ES-I3 (cell line): ENCODE measurements around the gene NSD1.
"Not testable (repeated sequence)": the region's sequence is repeated elsewhere in the genome, so short reads cannot be mapped to it uniquely, and the experiment has no call there.

Experiments
- H3K36me3 ChIP-seq: 2 replicates; pipeline ENCODE4 v1.6.1; 2013; ENCODE audit warnings: mild to moderate bottlenecking, low read length, control low read depth, moderate library complexity; ENCODE audit not compliant: insufficient read depth
- H3K4me1 ChIP-seq: 2 replicates; pipeline ENCODE4 v1.6.1; 2013; ENCODE audit warnings: mild to moderate bottlenecking, control low read depth, low read length; ENCODE audit not compliant: insufficient read depth
- H3K9ac ChIP-seq: 2 replicates; pipeline ENCODE4 v1.6.1; 2013; ENCODE audit warnings: low read depth, mild to moderate bottlenecking, low read length, moderate library complexity
- H3K9me3 ChIP-seq: 2 replicates; pipeline ENCODE4 v1.6.1; 2013; ENCODE audit warnings: mild to moderate bottlenecking, low read length, moderate library complexity; ENCODE audit not compliant: control insufficient read depth, insufficient read depth

The NSD1 gene

GRCh38 chr5:177301503-177302165 lies 168.1 kb downstream of the NSD1 start:
- no peak overlapping the region for H3K9ac ChIP-seq

DNA sequence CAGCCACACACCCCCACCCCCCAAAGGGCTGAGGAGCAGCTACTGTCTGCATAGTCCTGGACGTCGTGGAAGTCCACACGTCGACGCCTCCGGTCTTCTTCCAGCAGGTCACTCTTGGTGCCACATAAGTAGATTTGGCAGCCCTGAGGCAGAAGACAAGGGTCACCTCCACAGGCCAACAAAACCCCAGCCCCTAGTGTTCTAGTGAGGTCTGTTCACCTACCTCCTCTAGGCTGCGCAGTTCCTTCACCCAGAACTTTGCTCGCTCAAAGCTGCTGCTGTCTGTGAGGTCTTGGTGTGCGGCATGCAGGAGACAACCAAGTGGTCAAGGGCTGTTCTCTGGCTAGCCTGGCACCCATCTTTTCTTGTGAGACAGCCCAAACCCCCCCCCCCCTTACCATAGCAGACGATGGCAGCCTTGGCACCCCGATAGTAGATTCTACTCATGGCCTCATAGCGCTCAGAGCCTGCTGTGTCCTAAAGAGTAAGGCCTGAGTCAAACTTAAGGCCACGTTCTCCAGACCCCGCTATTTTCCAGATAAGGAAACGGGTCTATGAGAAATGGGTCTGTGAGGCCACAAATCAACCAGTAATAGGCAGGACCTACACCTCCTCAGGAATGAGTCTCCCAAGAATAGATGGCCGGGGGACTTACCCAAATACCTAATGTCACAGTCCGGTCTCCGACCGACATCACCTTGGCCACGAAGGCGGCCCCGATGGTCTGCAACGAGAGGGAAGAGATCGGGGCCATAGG lies 169.0 kb downstream of the NSD1 start:
- H3K36me3 ChIP-seq = peaks cover 4% of the 10 kb centered on the region
- H3K9ac ChIP-seq = peak overlapping the region; percentile 100
- H3K9me3 ChIP-seq = no peaks in the 10 kb centered on the region
- peaks cover 19% of the 10 kb centered on the region for H3K4me1 ChIP-seq

More at GRCh38 chr5:177301503-177302165, 168.1 kb downstream of the NSD1 start:
- Histone ChIP-seq H3K4me1 (peaks cover 19% of the 10 kb centered on the region), H3K36me3 (no peaks in the 10 kb centered on the region; the same call in 1 of the 2 replicates), H3K9me3 (no peaks in the 10 kb centered on the region)

- H3K4me1 ChIP-seq = peaks cover 19% of the 10 kb centered on the region
- peaks cover 4% of the 10 kb centered on the region for H3K36me3 ChIP-seq
- H3K9ac ChIP-seq = peak within 1 kb of the TSS; percentile 100
- no peaks in the 10 kb centered on the region for H3K9me3 ChIP-seq
Observed at GRCh38 chr5:177303121-177303924, 169.8 kb downstream of the NSD1 start, which contains the start of the genes PRELID1 and RAB24. TSS of gene PRELID1 (plus strand) at chr5:177303799. CDS start at chr5:177303986, 187 bp downstream. TSS of gene RAB24 (minus strand) at chr5:177303719. CDS start at chr5:177303288, 431 bp downstream.

- Histone ChIP-seq H3K9ac (peak overlapping the region; percentile 100), H3K9me3 (no peaks in the 10 kb centered on the region), H3K36me3 (peaks cover 4% of the 10 kb centered on the region), H3K4me1 (peaks cover 19% of the 10 kb centered on the region)
Observed at GRCh38 chr5:177303925-177304391, 170.4 kb downstream of the NSD1 start.

- Histone ChIP-seq H3K36me3 (peaks cover 4% of the 10 kb centered on the region), H3K4me1 (peaks cover 13% of the 10 kb centered on the region), H3K9me3 (no peaks in the 10 kb centered on the region), H3K9ac (peak overlapping the region; percentile 100)
Observed at GRCh38 chr5:177304392-177305119, 171.0 kb downstream of the NSD1 start.

DNA sequence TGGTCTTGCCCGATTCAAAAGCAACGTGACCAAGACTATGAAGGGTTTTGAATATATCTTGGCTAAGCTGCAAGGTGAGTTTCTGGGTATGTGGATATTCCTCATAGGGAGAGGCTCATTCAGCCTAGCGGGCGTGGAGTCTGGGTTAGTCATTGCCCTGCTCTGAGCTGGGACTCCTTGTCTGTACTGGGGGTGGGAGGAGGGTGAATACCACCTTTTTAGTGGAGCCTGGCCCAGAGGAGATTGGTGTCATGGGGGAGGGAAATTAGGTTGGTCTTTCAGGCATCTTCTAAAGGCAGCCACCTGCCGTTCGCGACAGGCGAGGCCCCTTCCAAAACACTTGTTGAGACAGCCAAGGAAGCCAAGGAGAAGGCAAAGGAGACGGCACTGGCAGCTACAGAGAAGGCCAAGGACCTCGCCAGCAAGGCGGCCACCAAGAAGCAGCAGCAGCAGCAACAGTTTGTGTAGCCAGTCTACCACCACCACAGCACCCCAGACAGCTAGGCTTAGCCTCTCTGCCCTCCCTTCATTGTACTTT lies 172.6 kb downstream of the NSD1 start:
- not testable (repeated sequence) for H3K9me3 ChIP-seq, H3K9ac ChIP-seq, H3K4me1 ChIP-seq, H3K36me3 ChIP-seq

GRCh38 chr5:177306674-177307543 lies 173.3 kb downstream of the NSD1 start:
- H3K4me1 ChIP-seq = no peaks in the 10 kb centered on the region
- H3K9me3 ChIP-seq = no peaks in the 10 kb centered on the region
- H3K9ac ChIP-seq = no peak overlapping the region
- peaks cover 4% of the 10 kb centered on the region for H3K36me3 ChIP-seq

- H3K36me3 ChIP-seq = peaks cover 4% of the 10 kb centered on the region
- H3K4me1 ChIP-seq = no peaks in the 10 kb centered on the region
- H3K9me3 ChIP-seq = no peaks in the 10 kb centered on the region
- no peak overlapping the region for H3K9ac ChIP-seq
Observed at GRCh38 chr5:177307544-177308363, 174.2 kb downstream of the NSD1 start.

GRCh38 chr5:177308740-177309139 lies 175.2 kb downstream of the NSD1 start:
- H3K4me1 ChIP-seq = no peaks in the 10 kb centered on the region
- H3K36me3 ChIP-seq = peaks cover 4% of the 10 kb centered on the region

DNA sequence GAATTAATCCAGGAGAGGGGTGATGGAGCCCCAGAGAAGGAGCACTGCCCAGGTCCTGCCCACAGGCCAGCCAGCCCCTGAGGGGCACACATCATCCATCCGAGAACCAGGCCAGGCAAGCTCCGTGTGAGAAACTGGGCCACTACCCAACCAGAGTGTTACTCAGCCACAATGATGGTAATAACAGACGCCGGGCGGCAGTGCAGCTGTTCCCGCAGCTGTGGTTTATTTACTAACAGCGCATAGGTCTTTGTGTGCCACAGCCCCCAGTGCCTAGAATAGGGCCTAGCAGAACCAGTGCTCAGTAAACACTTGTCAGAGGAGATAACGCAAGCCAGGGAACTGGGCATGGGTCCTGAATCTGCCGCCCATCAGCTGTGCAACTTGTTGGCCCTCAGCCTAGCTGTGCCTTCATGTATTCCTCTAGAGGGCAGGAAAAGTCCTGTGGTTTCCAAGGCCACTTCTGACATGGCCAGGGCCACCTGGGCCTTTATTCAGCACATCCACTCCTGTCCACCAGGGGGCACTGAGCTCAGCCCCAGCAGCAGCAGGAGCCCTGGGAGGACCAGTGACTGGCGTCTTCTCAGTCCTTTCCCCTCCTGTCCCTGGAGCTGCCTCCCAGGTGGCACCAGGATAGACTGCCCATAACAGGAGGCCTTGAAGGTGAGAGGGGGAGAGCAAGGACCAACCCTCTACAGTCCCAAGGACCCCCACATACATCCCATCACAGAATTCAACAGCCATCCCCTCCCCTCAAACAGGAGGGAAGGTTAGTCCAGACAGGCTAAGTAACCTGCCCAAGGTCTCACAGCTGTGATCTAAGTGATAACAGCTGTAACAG lies 176.0 kb downstream of the NSD1 start:
- no peaks in the 10 kb centered on the region for H3K4me1 ChIP-seq
- H3K9me3 ChIP-seq = no peaks in the 10 kb centered on the region
- peaks cover 4% of the 10 kb centered on the region for H3K36me3 ChIP-seq
- no peak overlapping the region for H3K9ac ChIP-seq

More at GRCh38 chr5:177308740-177309139, 175.2 kb downstream of the NSD1 start:
- Histone ChIP-seq H3K9me3 (no peaks in the 10 kb centered on the region), H3K9ac (no peak overlapping the region)

- Histone ChIP-seq H3K4me1 (no peaks in the 10 kb centered on the region), H3K9me3 (no peaks in the 10 kb centered on the region), H3K9ac (no peak overlapping the region), H3K36me3 (peaks cover 4% of the 10 kb centered on the region)
Observed at GRCh38 chr5:177310332-177310731, 176.8 kb downstream of the NSD1 start.
